Uterus (tissue), 4 donors: Measurements from ENCODE around the gene KCNC1. TPM values are rescaled to one million over a fixed set of nuclear protein-coding genes. Genes with fewer than 3 reads are reported as not detected.

Experiments
- DNase-seq, 2 donors: peaks; one replicate each; pipeline ENCODE4 v3.0.0-alpha.2; 2019 to 2020
- H3K27ac ChIP-seq, 2 donors: fragments of 200-600 bp; sonication (generic); 1 replicate in 1 of 2; 2 replicates in 1 of 2; pipeline ENCODE4 v1.5.1; 2016 to 2018
- H3K27me3 ChIP-seq, 2 donors: fragments of 200-600 bp; sonication (generic); one replicate each; pipeline ENCODE4 v1.5.1; 2018 to 2019; ENCODE audit warnings: control low read depth in 1 of 2
- H3K36me3 ChIP-seq, 2 donors: fragments of 200-600 bp; sonication (generic); one replicate each; pipeline ENCODE4 v1.5.1; 2019; ENCODE audit warnings: control low read depth in 1 of 2
- H3K4me1 ChIP-seq, 2 donors: fragments of 200-600 bp; sonication (generic); one replicate each; pipeline ENCODE4 v1.5.1; 2018 to 2019; ENCODE audit warnings: control low read depth in 1 of 2
- H3K4me3 ChIP-seq, 2 donors: fragments of 200-600 bp; sonication (generic); 1 replicate in 1 of 2; 2 replicates in 1 of 2; pipeline ENCODE4 v1.5.1; 2018 to 2019; ENCODE audit warnings: mild to moderate bottlenecking in 1 of 2
- H3K9me3 ChIP-seq, 2 donors: fragments of 200-600 bp; sonication (generic); one replicate each; pipeline ENCODE4 v1.5.1; 2019; ENCODE audit warnings: control low read depth in 1 of 2
- CTCF ChIP-seq, 4 experiments: fragments of 200-600 bp in 2 of 4; fragments of 450-650 bp in 2 of 4; sonication (generic) in 2 of 4; IDR thresholded peaks; one replicate each; pipeline ENCODE4 v1.5.1; 2016 to 2019; ENCODE audit warnings: antibody characterized with exemption in 4 of 4, mild to moderate bottlenecking in 2 of 4, moderate library complexity in 1 of 4
- POLR2A ChIP-seq, 2 donors: fragments of 450-650 bp; IDR thresholded peaks; one replicate each; pipeline ENCODE4 v1.6.1; 2016; ENCODE audit warnings: antibody characterized with exemption in 2 of 2, mild to moderate bottlenecking in 1 of 2, moderate library complexity in 1 of 2
- intact Hi-C: fragments of 100-400 bp; cut with DNase I; formaldehyde crosslinking; loops from one replicate; pipeline ENCODE4 v1.15.1; 2023; ENCODE audit warnings: low total_unique reads
- total RNA-seq, 4 donors: library from RNA; depleted of rRNA in 3 of 4; stranded (reverse); fragments of >200 nt in 3 of 4; gene quantifications; one replicate each; pipeline versions ENCODE4 v1.1.0 to v1.2.4, GENCODE V29; 2014 to 2023
- donor health status: DM: yes; HTN: yes; CAD: no.

Gene KCNC1
- total RNA-seq, 4 donors from 2014 or later = 0.41 TPM; not detected in 3

- H3K36me3 ChIP-seq = no peaks in the 10 kb centered on the region
- no peaks in the 10 kb centered on the region for H3K9me3 ChIP-seq
- no peak for TF ChIP-seq CTCF (IDR thresholded peaks at IDR 0.05)
- TF ChIP-seq POLR2A (IDR thresholded peaks at IDR 0.05) = no peak
- H3K27me3 ChIP-seq = peaks cover 0 to 21% of the 10 kb centered on the region in 2 donors
- H3K4me1 ChIP-seq = peaks cover 0 to 14% of the 10 kb centered on the region in 2 donors
- intact Hi-C loops = no loop called here
- no peak overlapping the region for H3K27ac ChIP-seq
- no peak for DNase-seq
- no peak overlapping the region for H3K4me3 ChIP-seq
These were observed 17.8 kb upstream of the KCNC1 start for GRCh38 chr11:17716807-17717206.

DNA sequence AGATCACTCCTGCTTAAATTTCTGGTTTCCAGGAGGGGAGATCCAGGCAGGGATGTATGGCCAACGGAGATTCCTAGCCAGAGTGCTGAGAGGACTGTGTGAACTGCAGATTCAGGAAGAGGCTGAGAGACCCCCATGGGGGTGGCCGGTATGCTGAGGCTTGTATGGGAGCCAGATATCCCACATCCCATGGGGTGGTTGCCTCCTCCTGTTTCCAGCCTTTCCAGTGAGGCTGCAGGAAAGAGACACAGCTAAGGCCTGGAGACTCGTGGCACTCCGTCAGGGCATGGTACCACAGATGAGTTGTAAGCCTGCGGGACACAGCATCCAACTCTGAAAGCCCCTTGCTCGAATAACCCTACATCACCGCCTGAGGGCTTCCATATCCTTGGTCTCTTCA lies 16.6 kb upstream of the KCNC1 start:
- Histone ChIP-seq H3K27me3 (peaks cover 0 to 21% of the 10 kb centered on the region in 2 donors), H3K4me1 (peaks cover 0 to 14% of the 10 kb centered on the region in 2 donors), H3K27ac (no peak overlapping the region), H3K36me3 (no peaks in the 10 kb centered on the region), H3K4me3 (no peak overlapping the region), H3K9me3 (no peaks in the 10 kb centered on the region)
- no peak for TF ChIP-seq POLR2A (IDR thresholded peaks at IDR 0.05)
- no peak for TF ChIP-seq CTCF (IDR thresholded peaks at IDR 0.05)
- intact Hi-C loops = no loop called here
- DNase-seq = no peak

GRCh38 chr11:17718510-17718962 lies 16.0 kb upstream of the KCNC1 start:
- no peaks in the 10 kb centered on the region for H3K36me3 ChIP-seq
- H3K27me3 ChIP-seq = peaks cover 0 to 21% of the 10 kb centered on the region in 2 donors
- no peak for TF ChIP-seq POLR2A (IDR thresholded peaks at IDR 0.05)
- TF ChIP-seq CTCF (IDR thresholded peaks at IDR 0.05) = no peak
- peaks cover 0 to 14% of the 10 kb centered on the region in 2 donors for H3K4me1 ChIP-seq
- no peak for DNase-seq
- no peak overlapping the region for H3K4me3 ChIP-seq
- no peak overlapping the region for H3K27ac ChIP-seq
- H3K9me3 ChIP-seq = no peaks in the 10 kb centered on the region
- intact Hi-C loops = no loop called here

DNA sequence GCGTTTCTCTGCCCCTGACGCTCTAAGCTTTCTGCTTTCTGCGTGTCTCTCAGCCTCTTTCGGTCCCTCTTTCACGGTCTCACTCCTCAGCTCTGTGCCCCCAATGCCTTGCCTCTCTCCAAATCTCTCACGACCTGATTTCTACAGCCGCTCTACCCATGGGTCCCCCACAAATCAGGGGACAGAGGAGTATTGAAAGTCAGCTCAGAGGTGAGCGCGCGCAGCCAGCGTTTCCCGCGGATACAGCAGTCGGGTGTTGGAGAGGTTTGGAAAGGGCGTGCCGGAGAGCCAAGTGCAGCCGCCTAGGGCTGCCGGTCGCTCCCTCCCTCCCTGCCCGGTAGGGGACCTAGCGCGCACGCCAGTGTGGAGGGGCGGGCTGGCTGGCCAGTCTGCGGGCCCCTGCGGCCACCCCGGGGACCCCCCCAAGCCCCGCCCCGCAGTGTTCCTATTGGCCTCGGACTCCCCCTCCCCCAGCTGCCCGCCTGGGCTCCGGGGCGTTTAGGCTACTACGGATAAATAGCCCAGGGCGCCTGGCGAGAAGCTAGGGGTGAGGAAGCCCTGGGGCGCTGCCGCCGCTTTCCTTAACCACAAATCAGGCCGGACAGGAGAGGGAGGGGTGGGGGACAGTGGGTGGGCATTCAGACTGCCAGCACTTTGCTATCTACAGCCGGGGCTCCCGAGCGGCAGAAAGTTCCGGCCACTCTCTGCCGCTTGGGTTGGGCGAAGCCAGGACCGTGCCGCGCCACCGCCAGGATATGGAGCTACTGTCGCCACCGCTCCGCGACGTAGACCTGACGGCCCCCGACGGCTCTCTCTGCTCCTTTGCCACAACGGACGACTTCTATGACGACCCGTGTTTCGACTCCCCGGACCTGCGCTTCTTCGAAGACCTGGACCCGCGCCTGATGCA lies 15.3 kb upstream of the KCNC1 start, which contains the start of gene MYOD1:
MYOD1 (plus strand) TSS at position 544 of the 910 bp plus-strand sequence; CDS start at position 756, 212 bp downstream.
- DNase-seq = no peak
- intact Hi-C loops = no loop called here
- TF ChIP-seq CTCF (IDR thresholded peaks at IDR 0.05) (no peak), POLR2A (IDR thresholded peaks at IDR 0.05) (no peak)

More for the DNA sequence above, 15.3 kb upstream of the KCNC1 start, which contains the start of gene MYOD1:
- H3K9me3 ChIP-seq = no peaks in the 10 kb centered on the region
- no peak within 1 kb of the TSS for H3K4me3 ChIP-seq
- no peak within 1 kb of the TSS for H3K27ac ChIP-seq
- H3K36me3 ChIP-seq = no peaks in the 10 kb centered on the region
- peaks cover 0 to 21% of the 10 kb centered on the region in 2 donors for H3K27me3 ChIP-seq
- H3K4me1 ChIP-seq = peaks cover 0 to 14% of the 10 kb centered on the region in 2 donors
